ENCODE results near the gene TEX13B.

TEX13B gene

GRCh38 chrX:107982356-107982755 is at the start of gene TEX13B:
Gene TEX13B, minus strand, starts transcription at chrX:107982370. Its CDS starts 243 bp downstream, at chrX:107982127.
- Mint-ChIP-seq H3K27me3 (no peaks in the 10 kb centered on the region), H3K4me1 (ENCODE audit: low read depth) (peaks cover 3% of the 10 kb centered on the region), H3K36me3 (ENCODE audit: low read depth) (no peaks in the 10 kb centered on the region), H3K27ac (no peak within 1 kb of the TSS), H3K9me3 (no peaks in the 10 kb centered on the region), H3K4me3 (no peak within 1 kb of the TSS)

GRCh38 chrX:108029928-108030711 is 48.0 kb upstream of the TEX13B start:
- Mint-ChIP-seq H3K27me3 (no peaks in the 10 kb centered on the region), H3K4me1 (ENCODE audit: low read depth) (peaks cover 54% of the 10 kb centered on the region), H3K27ac (no peak overlapping the region), H3K4me3 (no peak overlapping the region), H3K36me3 (ENCODE audit: low read depth) (no peaks in the 10 kb centered on the region), H3K9me3 (no peaks in the 10 kb centered on the region)

GRCh38 chrX:108028854-108029253 is 46.7 kb upstream of the TEX13B start:
- H3K4me3 Mint-ChIP-seq: no peak overlapping the region
- no peaks in the 10 kb centered on the region for H3K36me3 Mint-ChIP-seq (ENCODE audit: low read depth)
- no peaks in the 10 kb centered on the region for H3K27me3 Mint-ChIP-seq
- no peak overlapping the region for H3K27ac Mint-ChIP-seq
- peaks cover 63% of the 10 kb centered on the region for H3K4me1 Mint-ChIP-seq (ENCODE audit: low read depth)
- no peaks in the 10 kb centered on the region for H3K9me3 Mint-ChIP-seq

GRCh38 chrX:108025954-108026600 is 43.9 kb upstream of the TEX13B start:
- Mint-ChIP-seq H3K27ac (peak overlapping the region; percentile 31), H3K36me3 (ENCODE audit: low read depth) (no peaks in the 10 kb centered on the region), H3K4me1 (ENCODE audit: low read depth) (peaks cover 75% of the 10 kb centered on the region), H3K4me3 (peak overlapping the region; percentile 20), H3K27me3 (no peaks in the 10 kb centered on the region), H3K9me3 (no peaks in the 10 kb centered on the region)

- H3K36me3 Mint-ChIP-seq (ENCODE audit: low read depth): no peaks in the 10 kb centered on the region
- no peak overlapping the region for H3K4me3 Mint-ChIP-seq
- peaks cover 75% of the 10 kb centered on the region for H3K4me1 Mint-ChIP-seq (ENCODE audit: low read depth)
- H3K27me3 Mint-ChIP-seq: no peaks in the 10 kb centered on the region
- no peaks in the 10 kb centered on the region for H3K9me3 Mint-ChIP-seq
- no peak overlapping the region for H3K27ac Mint-ChIP-seq
Measured at GRCh38 chrX:108025376-108025775, 43.2 kb upstream of the TEX13B start.

- Mint-ChIP-seq H3K4me1 (ENCODE audit: low read depth) (peaks cover 77% of the 10 kb centered on the region), H3K27me3 (no peaks in the 10 kb centered on the region), H3K9me3 (no peaks in the 10 kb centered on the region), H3K36me3 (ENCODE audit: low read depth) (no peaks in the 10 kb centered on the region), H3K27ac (peak overlapping the region; percentile 81), H3K4me3 (peak overlapping the region; percentile 47)
Measured at GRCh38 chrX:108022491-108023089, 40.4 kb upstream of the TEX13B start.

- H3K9me3 Mint-ChIP-seq: no peaks in the 10 kb centered on the region
- no peaks in the 10 kb centered on the region for H3K27me3 Mint-ChIP-seq
- H3K27ac Mint-ChIP-seq: peak overlapping the region; percentile 58
- H3K4me1 Mint-ChIP-seq (ENCODE audit: low read depth): peaks cover 65% of the 10 kb centered on the region
- H3K4me3 Mint-ChIP-seq: peak overlapping the region; percentile 41
- no peaks in the 10 kb centered on the region for H3K36me3 Mint-ChIP-seq (ENCODE audit: low read depth)
Measured at GRCh38 chrX:108020631-108021030, 38.5 kb upstream of the TEX13B start.

- H3K9me3 Mint-ChIP-seq: peaks cover under 1% of the 10 kb centered on the region
- no peaks in the 10 kb centered on the region for H3K27me3 Mint-ChIP-seq
- no peak overlapping the region for H3K27ac Mint-ChIP-seq
- H3K4me1 Mint-ChIP-seq (ENCODE audit: low read depth): peaks cover 58% of the 10 kb centered on the region
- H3K36me3 Mint-ChIP-seq (ENCODE audit: low read depth): no peaks in the 10 kb centered on the region
- peak overlapping the region; percentile 39 for H3K4me3 Mint-ChIP-seq
Measured at GRCh38 chrX:108019382-108019875, 37.3 kb upstream of the TEX13B start.

- peaks cover 54% of the 10 kb centered on the region for H3K4me1 Mint-ChIP-seq (ENCODE audit: low read depth)
Measured at GRCh38 chrX:108018656-108019381, 36.6 kb upstream of the TEX13B start.

GRCh38 chrX:108001218-108001814 is 19.1 kb upstream of the TEX13B start:
- Mint-ChIP-seq H3K27me3 (peaks cover 5% of the 10 kb centered on the region), H3K4me3 (no peak overlapping the region), H3K9me3 (no peaks in the 10 kb centered on the region), H3K4me1 (ENCODE audit: low read depth) (no peaks in the 10 kb centered on the region), H3K36me3 (ENCODE audit: low read depth) (no peaks in the 10 kb centered on the region), H3K27ac (no peak overlapping the region)

More at GRCh38 chrX:108018656-108019381, 36.6 kb upstream of the TEX13B start:
- Mint-ChIP-seq H3K4me3 (peak overlapping the region; percentile 39), H3K36me3 (ENCODE audit: low read depth) (no peaks in the 10 kb centered on the region), H3K27me3 (no peaks in the 10 kb centered on the region), H3K27ac (peak overlapping the region; percentile 16), H3K9me3 (peaks cover 5% of the 10 kb centered on the region)

- Mint-ChIP-seq H3K27ac (no peak overlapping the region), H3K4me3 (no peak overlapping the region), H3K4me1 (ENCODE audit: low read depth) (no peaks in the 10 kb centered on the region), H3K9me3 (no peaks in the 10 kb centered on the region), H3K27me3 (peaks cover 5% of the 10 kb centered on the region), H3K36me3 (ENCODE audit: low read depth) (no peaks in the 10 kb centered on the region)
Measured at GRCh38 chrX:108000751-108001150, 18.6 kb upstream of the TEX13B start.

GRCh38 chrX:107996124-107996523 is 14.0 kb upstream of the TEX13B start:
- H3K36me3 Mint-ChIP-seq (ENCODE audit: low read depth): no peaks in the 10 kb centered on the region
- H3K4me1 Mint-ChIP-seq (ENCODE audit: low read depth): no peaks in the 10 kb centered on the region
- H3K27ac Mint-ChIP-seq: no peak overlapping the region
- H3K9me3 Mint-ChIP-seq: no peaks in the 10 kb centered on the region
- no peaks in the 10 kb centered on the region for H3K27me3 Mint-ChIP-seq
- H3K4me3 Mint-ChIP-seq: no peak overlapping the region

GRCh38 chrX:107985033-107985432 is 2.9 kb upstream of the TEX13B start:
- H3K27ac Mint-ChIP-seq: no peak overlapping the region
- H3K9me3 Mint-ChIP-seq: no peaks in the 10 kb centered on the region
- H3K4me1 Mint-ChIP-seq (ENCODE audit: low read depth): peaks cover 3% of the 10 kb centered on the region
- H3K36me3 Mint-ChIP-seq (ENCODE audit: low read depth): no peaks in the 10 kb centered on the region
- H3K4me3 Mint-ChIP-seq: no peak overlapping the region
- no peaks in the 10 kb centered on the region for H3K27me3 Mint-ChIP-seq

GRCh38 chrX:107979534-107979933 is 2.6 kb downstream of the TEX13B start:
- H3K27me3 Mint-ChIP-seq: no peaks in the 10 kb centered on the region
- no peak overlapping the region for H3K27ac Mint-ChIP-seq
- H3K4me1 Mint-ChIP-seq (ENCODE audit: low read depth): peaks cover 3% of the 10 kb centered on the region

More at GRCh38 chrX:107979534-107979933, 2.6 kb downstream of the TEX13B start:
- Mint-ChIP-seq H3K9me3 (no peaks in the 10 kb centered on the region), H3K36me3 (ENCODE audit: low read depth) (no peaks in the 10 kb centered on the region), H3K4me3 (no peak overlapping the region)
